Mucosa of descending colon (tissue), 3 donors: Measurements from ENCODE around the gene PAIP2B. TPM values are rescaled to one million over a fixed set of nuclear protein-coding genes. Genes with fewer than 3 reads are reported as not detected.

Experiments used
- ATAC-seq: fragments of 200-7000 bp; cut with Tn5 transposase; one replicate; pipeline ENCODE4 v1.9.1; 2020; ENCODE audit warnings: mild to moderate bottlenecking, moderate library complexity
- DNase-seq, 3 donors: peaks; one replicate each; pipeline ENCODE4 v3.0.0-alpha.2; 2020
- H3K36me3 ChIP-seq: fragments of 200-600 bp; one replicate; pipeline ENCODE4 v1.8.0; 2021; ENCODE audit warnings: low read depth, mild to moderate bottlenecking
- H3K4me1 ChIP-seq: fragments of 200-600 bp; one replicate; pipeline ENCODE4 v1.8.0; 2021; ENCODE audit warnings: low read depth, mild to moderate bottlenecking
- H3K4me3 ChIP-seq: fragments of 200-600 bp; one replicate; pipeline ENCODE4 v1.8.0; 2021; ENCODE audit warnings: mild to moderate bottlenecking
- H3K9me3 ChIP-seq: fragments of 200-600 bp; one replicate; pipeline ENCODE4 v1.8.0; 2021; ENCODE audit warnings: mild to moderate bottlenecking
- CTCF ChIP-seq: fragments of 200-600 bp; IDR thresholded peaks from one replicate; pipeline ENCODE4 v1.8.0; 2022; ENCODE audit warnings: antibody characterized with exemption, mild to moderate bottlenecking
- intact Hi-C, 2 donors: fragments of 100-400 bp; cut with DNase I in 1 of 2; cut with micrococcal nuclease in 1 of 2; formaldehyde crosslinking; loops; one replicate each; pipeline versions ENCODE4 v1.11.0 to v1.11.1; 2022; cut with DNase I, micrococcal nuclease
- total RNA-seq, 3 donors: library from RNA; stranded (reverse); fragmentation: NEBNext Ultra II Directional in 2 of 3; extraction: Animal tissue kit (Norgen Biotek cat#: 25700) in 2 of 3; gene quantifications; one replicate each; pipeline versions ENCODE4 v1.2.1 to v1.2.4, GENCODE V29; 2021 to 2023
- donor health status: DM: no; HTN: no; CAD: no; lungs with moderate emphysema.
- donor health status: DM: no; HTN: no; CAD: no.
- donor health status: DM: no; HTN: yes; CAD: no.

Gene PAIP2B
- total RNA-seq, 3 donors from 2014 or later = 5.6 to 14.6 (median 6.5) TPM

GRCh38 chr2:71226096-71226964, 573 bp downstream of the PAIP2B start:
- intact Hi-C loops = no loop called here

DNA sequence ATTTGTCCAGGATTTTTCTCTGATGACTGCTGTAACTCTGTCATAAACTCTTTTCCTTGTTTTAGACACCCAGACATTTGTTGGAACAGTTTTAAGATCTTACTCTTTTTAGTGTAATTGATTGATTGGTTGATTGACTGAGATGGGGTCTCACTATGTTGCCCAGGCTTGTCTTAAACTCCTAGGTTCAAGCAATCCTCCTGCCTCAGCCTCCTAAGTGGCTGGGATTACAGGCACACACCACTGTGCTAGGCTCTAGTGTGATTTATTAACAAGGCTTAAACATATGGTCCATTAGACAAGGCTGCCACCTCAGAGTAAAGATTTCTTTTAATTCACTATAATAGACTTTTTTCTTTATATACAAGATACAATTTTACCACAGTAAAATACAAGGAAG, 2.0 kb downstream of the PAIP2B start:
- TF ChIP-seq CTCF = no peak
- H3K4me1 ChIP-seq = peaks cover 6% of the 10 kb centered on the region
- no peaks in the 10 kb centered on the region for H3K9me3 ChIP-seq
- ATAC-seq (no peak), DNase-seq (no peak)
- intact Hi-C loops = no loop called here
- peaks cover 5% of the 10 kb centered on the region for H3K36me3 ChIP-seq
- no peak overlapping the region for H3K4me3 ChIP-seq

More at GRCh38 chr2:71226096-71226964, 573 bp downstream of the PAIP2B start:
- DNase-seq (peak; percentile 61 to 68 (median 68)), ATAC-seq (peak; percentile 21)
- Histone ChIP-seq H3K4me3 (peak overlapping the region; percentile 68), H3K36me3 (peaks cover 5% of the 10 kb centered on the region), H3K4me1 (peaks cover 6% of the 10 kb centered on the region), H3K9me3 (no peaks in the 10 kb centered on the region)
- TF ChIP-seq CTCF = no peak

GRCh38 chr2:71224457-71224856, 2.4 kb downstream of the PAIP2B start:
- Histone ChIP-seq H3K36me3 (peaks cover 5% of the 10 kb centered on the region), H3K4me1 (peaks cover 6% of the 10 kb centered on the region), H3K4me3 (no peak overlapping the region), H3K9me3 (no peaks in the 10 kb centered on the region)
- ATAC-seq = no peak
- TF ChIP-seq CTCF = no peak
- DNase-seq = no peak
- intact Hi-C loops = no loop called here

DNA sequence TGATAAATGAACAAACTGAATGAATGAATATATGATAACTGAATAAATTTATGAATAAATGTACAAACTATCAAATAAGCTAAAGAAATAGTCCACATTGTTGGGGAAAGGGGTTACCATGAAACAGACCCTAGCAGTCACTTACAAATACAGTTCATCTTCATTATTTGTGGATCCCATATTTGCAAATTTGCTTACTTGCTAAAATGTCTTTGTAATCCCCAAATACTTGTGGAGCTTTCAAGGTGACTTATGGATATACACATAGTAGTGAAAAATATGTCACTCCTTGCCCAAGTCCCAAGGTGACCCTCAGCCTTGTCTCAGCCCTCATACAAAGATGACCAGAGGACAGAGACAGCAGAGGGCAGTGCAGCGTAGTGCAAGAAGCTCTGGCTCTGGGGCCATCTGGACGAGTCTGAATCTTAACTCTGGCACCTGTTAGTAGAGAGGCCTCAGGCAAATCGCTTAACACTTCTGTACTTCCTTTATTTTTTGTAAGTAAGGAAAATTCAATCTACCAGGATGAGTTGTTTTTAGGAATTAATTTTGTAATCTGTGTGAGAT, 3.1 kb downstream of the PAIP2B start:
- Histone ChIP-seq H3K9me3 (no peaks in the 10 kb centered on the region), H3K4me1 (peaks cover 6% of the 10 kb centered on the region), H3K36me3 (peaks cover 5% of the 10 kb centered on the region), H3K4me3 (no peak overlapping the region)
- ATAC-seq (no peak), DNase-seq (peak in 2 of 3 donors; percentile 56 to 79)
- intact Hi-C loops = no loop called here
- no peak for TF ChIP-seq CTCF

- DNase-seq = no peak
- ATAC-seq = no peak
- no peak for TF ChIP-seq CTCF
- intact Hi-C loops = no loop called here
- Histone ChIP-seq H3K9me3 (no peaks in the 10 kb centered on the region), H3K4me1 (no peaks in the 10 kb centered on the region), H3K36me3 (no peaks in the 10 kb centered on the region), H3K4me3 (no peak overlapping the region)
These were observed 6.2 kb downstream of the PAIP2B start for GRCh38 chr2:71220743-71221142.
